Retinal pigment epithelial cell (primary cell): ENCODE data around the gene HNMT.

ENCODE experiments used
- DNase-seq: peaks from one replicate; pipeline ENCODE4 v3.0.0-alpha.2; 2010; ENCODE audit warnings: low read depth
- H3K4me3 ChIP-seq: 2 replicates; pipeline ENCODE4 v1.5.1; 2011; ENCODE audit warnings: mild to moderate bottlenecking, low read length, control low read depth, moderate library complexity
- TF ChIP-seq, protein P1 (sequence below): conservative IDR thresholded peaks from 2 replicates; pipeline ENCODE4 v1.5.1; 2011; ENCODE audit warnings: low read depth, low read length, control low read depth, inconsistent platforms

HNMT gene

DNA sequence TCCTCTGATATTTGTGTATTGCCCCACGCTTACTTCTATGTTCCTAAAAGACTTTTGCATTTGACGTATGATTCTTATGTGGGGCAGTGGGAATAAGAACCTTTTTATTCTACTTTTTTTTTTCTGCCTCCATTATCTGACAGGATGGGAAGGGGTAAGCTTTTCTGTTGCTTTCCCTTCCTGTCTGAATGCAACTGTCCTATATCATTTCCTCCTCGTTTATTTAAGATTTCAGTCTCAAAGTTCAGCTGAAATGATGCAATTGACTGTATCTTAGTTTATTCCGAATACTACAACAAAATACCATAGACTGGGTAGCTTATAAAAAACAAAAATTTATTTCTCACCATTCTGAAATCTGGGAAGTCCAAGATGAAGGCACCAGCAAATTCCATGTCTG is 24.1 kb upstream of the HNMT start:
- no peak for DNase-seq
- TF ChIP-seq, protein P1, sequence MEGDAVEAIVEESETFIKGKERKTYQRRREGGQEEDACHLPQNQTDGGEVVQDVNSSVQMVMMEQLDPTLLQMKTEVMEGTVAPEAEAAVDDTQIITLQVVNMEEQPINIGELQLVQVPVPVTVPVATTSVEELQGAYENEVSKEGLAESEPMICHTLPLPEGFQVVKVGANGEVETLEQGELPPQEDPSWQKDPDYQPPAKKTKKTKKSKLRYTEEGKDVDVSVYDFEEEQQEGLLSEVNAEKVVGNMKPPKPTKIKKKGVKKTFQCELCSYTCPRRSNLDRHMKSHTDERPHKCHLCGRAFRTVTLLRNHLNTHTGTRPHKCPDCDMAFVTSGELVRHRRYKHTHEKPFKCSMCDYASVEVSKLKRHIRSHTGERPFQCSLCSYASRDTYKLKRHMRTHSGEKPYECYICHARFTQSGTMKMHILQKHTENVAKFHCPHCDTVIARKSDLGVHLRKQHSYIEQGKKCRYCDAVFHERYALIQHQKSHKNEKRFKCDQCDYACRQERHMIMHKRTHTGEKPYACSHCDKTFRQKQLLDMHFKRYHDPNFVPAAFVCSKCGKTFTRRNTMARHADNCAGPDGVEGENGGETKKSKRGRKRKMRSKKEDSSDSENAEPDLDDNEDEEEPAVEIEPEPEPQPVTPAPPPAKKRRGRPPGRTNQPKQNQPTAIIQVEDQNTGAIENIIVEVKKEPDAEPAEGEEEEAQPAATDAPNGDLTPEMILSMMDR = no peak
- no peak overlapping the region for H3K4me3 ChIP-seq

DNA sequence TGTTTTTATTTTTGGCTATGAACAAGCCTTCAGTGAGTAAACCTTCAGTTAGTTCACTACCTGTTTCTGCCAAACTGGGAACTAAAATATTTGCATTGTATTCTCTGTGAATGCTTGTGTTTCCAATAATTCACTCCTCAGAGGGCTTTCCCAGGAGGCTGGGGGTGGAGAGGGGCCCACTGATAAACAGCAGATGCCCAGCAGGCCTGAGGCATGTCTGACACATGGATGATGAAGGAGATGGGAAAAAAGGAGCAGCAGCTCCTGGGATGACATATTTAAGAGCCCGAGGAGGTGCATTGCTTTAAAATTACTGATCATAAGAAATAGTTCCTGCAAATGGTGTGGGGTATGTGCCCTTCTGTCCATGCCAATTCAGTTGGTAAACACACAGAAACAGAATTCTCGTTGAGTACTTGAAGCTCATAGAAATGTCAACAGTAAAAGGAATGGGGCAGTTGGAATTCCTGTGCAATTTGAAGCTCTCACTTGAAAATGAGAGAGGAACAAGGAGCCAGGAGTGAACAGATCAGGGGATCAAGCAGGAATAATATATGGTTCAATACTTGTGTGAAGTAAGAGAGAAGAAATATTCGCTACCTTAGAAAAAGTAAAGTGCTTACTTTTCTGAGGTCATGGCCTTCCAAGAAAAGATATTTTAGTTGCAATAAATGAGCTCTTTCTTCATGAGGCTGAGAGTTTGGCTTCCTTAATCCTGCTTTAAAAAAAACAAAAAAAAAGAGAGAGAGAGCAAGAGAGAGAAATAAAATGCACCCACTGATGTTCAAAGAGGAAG is 22.0 kb upstream of the HNMT start:
- no peak for DNase-seq
- TF ChIP-seq, protein P1 = no peak
- no peak overlapping the region for H3K4me3 ChIP-seq

DNA sequence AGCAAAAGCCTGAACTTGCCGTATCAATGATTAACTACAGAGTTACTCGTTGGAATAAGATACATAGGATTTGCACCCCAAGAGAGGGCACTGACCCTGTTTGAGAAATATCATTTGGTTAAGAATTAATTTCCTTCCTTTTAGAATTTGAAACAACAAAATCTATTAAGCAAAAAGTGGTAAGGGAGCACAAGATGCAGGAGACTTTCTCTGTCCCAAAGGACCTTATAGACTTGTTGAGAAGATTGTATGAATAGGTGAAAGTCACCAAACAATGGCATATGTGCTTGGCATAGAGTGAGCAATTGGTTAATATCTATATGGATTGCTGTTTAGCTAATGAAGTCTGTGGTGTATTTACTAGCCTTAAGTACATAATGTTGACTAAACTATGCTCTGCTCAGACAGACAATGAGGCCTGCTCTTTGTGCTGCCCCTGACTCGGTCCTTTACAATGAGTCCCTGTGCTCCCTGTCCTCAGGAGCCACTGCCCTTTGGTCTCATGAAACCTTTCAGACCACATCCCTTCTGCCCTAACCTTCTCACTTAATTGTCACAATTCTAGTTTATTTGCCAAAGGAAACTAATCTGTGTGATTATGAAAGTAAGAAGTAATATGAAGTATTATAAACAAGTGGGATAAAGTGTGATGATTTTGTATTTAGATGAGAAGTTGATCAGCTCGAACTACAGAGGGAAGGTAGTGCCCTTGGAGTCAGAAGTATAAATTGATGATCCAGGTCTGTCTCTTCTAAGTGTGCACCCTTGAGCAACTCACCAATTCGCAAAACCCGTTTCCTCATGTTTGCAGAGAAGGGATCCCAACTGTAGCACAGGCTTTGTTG is 21.2 kb upstream of the HNMT start:
- TF ChIP-seq, protein P1 = no peak
- no peak for DNase-seq
- no peak overlapping the region for H3K4me3 ChIP-seq

DNA sequence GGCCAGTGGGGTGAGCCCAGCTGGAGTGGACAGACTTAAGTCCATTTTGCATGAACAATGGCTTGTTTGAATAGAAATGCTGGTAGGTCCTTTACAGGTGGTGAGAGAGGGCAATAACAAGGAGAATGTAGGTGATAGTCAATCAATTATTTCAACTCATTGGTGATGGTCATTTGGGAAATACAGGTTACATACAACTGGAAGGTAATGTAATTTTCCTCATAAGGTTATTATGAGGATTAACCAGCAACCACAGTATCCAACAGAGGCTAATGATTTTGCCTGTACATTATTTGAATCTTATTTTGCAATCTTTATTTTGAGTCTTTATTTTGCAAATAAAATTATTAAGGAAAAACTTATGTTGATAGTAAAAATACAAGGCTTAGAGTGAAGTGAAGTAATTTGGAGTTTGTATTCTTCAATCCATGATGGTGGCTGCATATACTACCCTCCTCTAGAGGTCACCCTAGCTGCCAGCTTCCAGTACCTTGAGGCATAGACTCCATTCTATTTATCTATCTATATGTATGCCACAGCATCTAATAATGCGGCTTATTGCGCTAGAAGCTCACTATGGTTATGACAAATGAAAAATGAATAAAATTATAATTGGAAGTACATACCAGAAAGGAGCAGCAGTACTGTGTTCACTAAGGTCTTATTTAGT is 20.5 kb upstream of the HNMT start:
- no peak for DNase-seq
- no peak overlapping the region for H3K4me3 ChIP-seq
- TF ChIP-seq, protein P1 = no peak

DNA sequence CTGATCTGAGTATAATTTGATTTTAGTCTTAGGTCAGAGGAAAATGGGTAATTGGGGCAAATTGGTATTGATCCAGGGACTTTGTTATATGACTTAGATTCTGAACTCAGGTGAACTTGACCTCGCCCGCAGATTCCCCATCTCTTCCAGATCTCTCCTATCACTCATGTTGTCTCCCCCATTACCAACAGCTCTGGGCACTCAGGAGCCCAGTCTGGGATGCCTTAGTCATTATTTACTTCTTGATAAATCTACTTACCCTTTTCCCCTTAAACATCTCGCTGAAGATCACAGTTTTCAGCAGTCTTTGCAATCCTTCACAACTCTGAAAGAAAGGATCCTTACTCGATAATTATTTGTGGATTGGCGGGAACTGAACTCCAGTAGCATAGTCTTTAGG is 19.6 kb upstream of the HNMT start:
- TF ChIP-seq, protein P1 = no peak
- no peak for DNase-seq
- no peak overlapping the region for H3K4me3 ChIP-seq

DNA sequence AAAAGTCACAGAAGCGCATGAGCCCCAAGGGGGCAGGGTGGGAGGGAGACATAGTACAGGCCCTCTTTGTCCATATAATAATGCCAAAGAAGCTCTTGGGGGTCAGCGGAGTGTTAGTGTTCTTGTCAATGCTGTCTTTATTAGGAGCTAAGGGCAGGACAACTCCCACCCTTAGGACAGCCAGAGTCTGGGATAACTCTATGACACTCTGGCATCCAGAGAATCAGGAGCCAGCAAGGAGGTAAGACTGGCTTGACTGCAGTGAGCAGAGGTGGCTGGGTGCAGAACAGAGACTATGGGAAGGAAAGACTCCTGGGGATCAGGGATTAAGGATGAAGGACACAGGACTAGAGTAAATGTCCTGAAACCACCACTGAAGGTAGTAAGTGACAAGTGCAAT is 19.0 kb upstream of the HNMT start:
- DNase-seq = no peak
- TF ChIP-seq, protein P1 = no peak
- no peak overlapping the region for H3K4me3 ChIP-seq
